Activated T-cell treated with anti-CD3 and anti-CD28 coated beads for 24 hours (primary cell): ENCODE results near the gene CIBAR2.
A peak's percentile ranks its signal among the peaks of the same experiment; 100 is the strongest.
"Not testable (repeated sequence)": the region's sequence is repeated elsewhere in the genome, so short reads cannot be mapped to it uniquely, and the experiment has no call there.

Source experiments
- DNase-seq: peaks from one replicate; pipeline ENCODE4 v3.0.0-alpha.2; 2020; ENCODE audit warnings: low read depth

The CIBAR2 gene

GRCh38 chr16:85128079-85128837 is 16.0 kb upstream of the CIBAR2 start:
- no peak for DNase-seq

- DNase-seq = no peak
Measured at GRCh38 chr16:85127379-85127723, 15.1 kb upstream of the CIBAR2 start.

GRCh38 chr16:85126705-85127378 is 14.6 kb upstream of the CIBAR2 start:
- DNase-seq = no peak

GRCh38 chr16:85126394-85126704 is 14.1 kb upstream of the CIBAR2 start:
- no peak for DNase-seq

GRCh38 chr16:85125570-85126393 is 13.5 kb upstream of the CIBAR2 start:
- DNase-seq = no peak

- DNase-seq = no peak
Measured at GRCh38 chr16:85124636-85125346, 12.5 kb upstream of the CIBAR2 start.

GRCh38 chr16:85123891-85124635 is 11.8 kb upstream of the CIBAR2 start:
- DNase-seq = no peak

GRCh38 chr16:85123441-85123840 is 11.2 kb upstream of the CIBAR2 start:
- not testable (repeated sequence) for DNase-seq

GRCh38 chr16:85120006-85120340 is 7.7 kb upstream of the CIBAR2 start:
- no peak for DNase-seq

GRCh38 chr16:85117418-85117817 is 5.1 kb upstream of the CIBAR2 start:
- DNase-seq = no peak

- peak; percentile 78 for DNase-seq
Measured at GRCh38 chr16:85114909-85115567, 2.8 kb upstream of the CIBAR2 start.

GRCh38 chr16:85113913-85114312 is 1.6 kb upstream of the CIBAR2 start:
- no peak for DNase-seq

GRCh38 chr16:85113168-85113733 is 979 bp upstream of the CIBAR2 start:
- DNase-seq = no peak

- DNase-seq = no peak
Measured at GRCh38 chr16:85111184-85111583, 1.1 kb downstream of the CIBAR2 start.

GRCh38 chr16:85110105-85110504 is 2.2 kb downstream of the CIBAR2 start:
- no peak for DNase-seq

GRCh38 chr16:85107532-85107931 is 4.7 kb downstream of the CIBAR2 start:
- DNase-seq = no peak

- no peak for DNase-seq
Measured at GRCh38 chr16:85107083-85107482, 5.2 kb downstream of the CIBAR2 start.

- DNase-seq = no peak
Measured at GRCh38 chr16:85105475-85105874, 6.8 kb downstream of the CIBAR2 start.

GRCh38 chr16:85104821-85105391 is 7.4 kb downstream of the CIBAR2 start:
- no peak for DNase-seq

- DNase-seq = no peak
Measured at GRCh38 chr16:85104147-85104546, 8.1 kb downstream of the CIBAR2 start.
